Activated CD8-positive, alpha-beta T cell treated with anti-CD3 and anti-CD28 coated beads for 36 hours (primary cell): ENCODE results near the gene NSD2. TPM values are rescaled to one million over a fixed set of nuclear protein-coding genes. Genes with fewer than 3 reads are reported as not detected.

Source experiments
- ATAC-seq: fragments of 200-7000 bp; cut with Tn5 transposase; one replicate; pipeline ENCODE4 v1.10.0; 2021; ENCODE audit warnings: mild to moderate bottlenecking, moderate library complexity
- CTCF ChIA-PET: fragments of 350-600 bp; sonication (Branson Sonifier 250); formaldehyde crosslinking; loops from one replicate; lab custom pipeline; 2021; ENCODE audit warnings: antibody characterized with exemption; lab: Charles Lee
- POLR2A ChIA-PET: fragments of 350-600 bp; sonication (Branson Sonifier 250); formaldehyde crosslinking; loops from one replicate; lab custom pipeline; 2021; ENCODE audit warnings: antibody characterized with exemption; lab: Charles Lee
- DNase-seq: peaks from one replicate; pipeline ENCODE4 v3.0.0-alpha.2; 2020
- H3K27ac Mint-ChIP-seq: one replicate; pipeline ENCODE4 v1.8.0; 2021; ENCODE audit warnings: mild to moderate bottlenecking, mixed read lengths
- H3K27me3 Mint-ChIP-seq: one replicate; pipeline ENCODE4 v1.8.0; 2021; ENCODE audit warnings: mixed read lengths
- H3K36me3 Mint-ChIP-seq: one replicate; pipeline ENCODE4 v1.8.0; 2021; ENCODE audit warnings: low read depth, mixed read lengths
- H3K4me1 Mint-ChIP-seq: one replicate; pipeline ENCODE4 v1.8.0; 2021; ENCODE audit warnings: low read depth, mixed read lengths
- H3K4me3 Mint-ChIP-seq: one replicate; pipeline ENCODE4 v1.8.0; 2021; ENCODE audit warnings: mild to moderate bottlenecking, moderate library complexity, mixed read lengths
- H3K9me3 Mint-ChIP-seq: one replicate; pipeline ENCODE4 v1.8.0; 2021; ENCODE audit warnings: mixed read lengths
- intact Hi-C: fragments of 100-400 bp; cut with micrococcal nuclease; formaldehyde crosslinking; loops from one replicate; pipeline ENCODE4 v1.10.0; 2022
- total RNA-seq, 2 experiments: library from RNA; stranded (reverse); gene quantifications; one replicate each; pipeline ENCODE4 v1.2.3, GENCODE V29; 2021
- TF ChIP-seq, protein P1 (sequence below): fragments of 200-600 bp; IDR thresholded peaks from one replicate; pipeline ENCODE4 v1.8.0; 2022; ENCODE audit warnings: antibody characterized with exemption, mild to moderate bottlenecking

Gene NSD2
- total RNA-seq, 2 experiments from 2014 or later = 219 TPM

DNA sequence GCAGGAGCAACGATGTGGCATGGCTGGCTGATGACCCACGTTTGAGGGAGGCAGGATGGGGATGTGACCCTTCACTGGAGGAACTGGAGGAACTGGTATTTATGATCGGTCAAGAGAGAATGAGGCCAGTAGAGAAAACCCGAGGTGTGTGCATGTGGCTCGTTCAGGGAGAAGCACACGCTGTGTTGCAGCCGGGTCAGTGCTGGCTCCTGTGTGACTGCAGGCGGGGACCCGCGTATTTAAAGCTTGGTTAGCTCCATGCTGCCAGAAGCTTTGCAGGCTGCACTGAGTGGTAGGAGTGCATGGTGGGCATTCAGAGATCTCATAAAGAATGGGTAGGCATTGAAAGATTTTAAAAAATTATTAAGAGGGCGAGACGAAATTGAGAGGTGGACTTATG, 85.4 kb downstream of the NSD2 start:
- ChIA-PET CTCF (no interaction called here), POLR2A (no interaction called here)
- TF ChIP-seq, protein P1, sequence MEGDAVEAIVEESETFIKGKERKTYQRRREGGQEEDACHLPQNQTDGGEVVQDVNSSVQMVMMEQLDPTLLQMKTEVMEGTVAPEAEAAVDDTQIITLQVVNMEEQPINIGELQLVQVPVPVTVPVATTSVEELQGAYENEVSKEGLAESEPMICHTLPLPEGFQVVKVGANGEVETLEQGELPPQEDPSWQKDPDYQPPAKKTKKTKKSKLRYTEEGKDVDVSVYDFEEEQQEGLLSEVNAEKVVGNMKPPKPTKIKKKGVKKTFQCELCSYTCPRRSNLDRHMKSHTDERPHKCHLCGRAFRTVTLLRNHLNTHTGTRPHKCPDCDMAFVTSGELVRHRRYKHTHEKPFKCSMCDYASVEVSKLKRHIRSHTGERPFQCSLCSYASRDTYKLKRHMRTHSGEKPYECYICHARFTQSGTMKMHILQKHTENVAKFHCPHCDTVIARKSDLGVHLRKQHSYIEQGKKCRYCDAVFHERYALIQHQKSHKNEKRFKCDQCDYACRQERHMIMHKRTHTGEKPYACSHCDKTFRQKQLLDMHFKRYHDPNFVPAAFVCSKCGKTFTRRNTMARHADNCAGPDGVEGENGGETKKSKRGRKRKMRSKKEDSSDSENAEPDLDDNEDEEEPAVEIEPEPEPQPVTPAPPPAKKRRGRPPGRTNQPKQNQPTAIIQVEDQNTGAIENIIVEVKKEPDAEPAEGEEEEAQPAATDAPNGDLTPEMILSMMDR = no peak
- DNase-seq (no peak), ATAC-seq (no peak)
- Mint-ChIP-seq H3K27ac (no peak overlapping the region), H3K9me3 (no peaks in the 10 kb centered on the region), H3K36me3 (peaks cover 67% of the 10 kb centered on the region), H3K4me1 (no peaks in the 10 kb centered on the region), H3K27me3 (no peaks in the 10 kb centered on the region), H3K4me3 (no peak overlapping the region)
- intact Hi-C loops = no loop called here

DNA sequence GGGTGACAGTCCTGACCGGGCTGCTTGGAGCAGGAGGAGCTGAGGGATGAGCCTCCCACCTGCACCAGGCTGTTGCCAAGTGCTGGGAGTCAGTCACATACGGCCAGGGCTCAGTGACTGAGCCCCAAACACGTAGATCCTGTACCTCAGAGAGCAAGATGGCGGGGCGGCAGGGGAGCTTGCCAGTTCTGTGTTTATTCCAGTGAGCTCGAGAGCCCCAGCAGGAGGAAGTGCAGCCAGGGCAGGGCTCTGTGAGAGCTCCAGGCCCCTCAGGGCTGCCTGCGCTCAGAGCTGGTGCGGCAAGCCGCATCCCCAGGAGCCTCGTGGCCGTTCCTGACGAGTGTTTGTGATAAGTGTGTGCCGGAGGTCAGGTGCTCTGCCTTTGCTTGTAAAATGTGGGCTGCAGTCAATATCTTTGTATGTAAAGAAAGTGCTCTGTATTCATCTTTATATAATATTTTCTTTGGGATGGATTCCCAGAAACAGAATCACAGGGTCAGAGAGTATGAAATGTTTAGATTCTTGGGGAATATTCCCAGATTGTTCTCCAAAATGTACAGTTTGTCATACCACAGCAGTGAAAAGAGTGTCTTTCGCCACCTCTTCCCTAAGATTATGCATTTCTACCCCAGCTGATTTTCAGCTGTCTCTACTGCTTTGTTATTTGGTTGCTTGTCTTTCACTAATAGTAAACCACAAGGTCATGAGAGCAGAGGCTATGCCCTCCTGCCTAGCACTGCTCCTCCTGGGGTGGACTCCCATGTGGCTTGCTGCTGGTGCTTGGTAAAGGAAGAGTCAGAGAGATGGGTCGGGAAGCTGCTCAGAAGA, 87.3 kb downstream of the NSD2 start:
- Mint-ChIP-seq H3K36me3 (peaks cover 83% of the 10 kb centered on the region), H3K27ac (no peak overlapping the region), H3K9me3 (no peaks in the 10 kb centered on the region), H3K4me1 (no peaks in the 10 kb centered on the region), H3K27me3 (no peaks in the 10 kb centered on the region), H3K4me3 (no peak overlapping the region)
- CTCF ChIA-PET = interaction anchor here (1.1 to 1.2 kb wide), 2 partner anchors 45 to 60 kb away, joined by 3 to 4 read pairs; no protein-coding TSS in a partner anchor
- DNase-seq (no peak), ATAC-seq (no peak)
- intact Hi-C loops = no loop called here
- POLR2A ChIA-PET = interaction anchor here (0.8 to 1.4 kb wide), 2 partner anchors 7 to 213 kb away, joined by 3 read pairs; no protein-coding TSS in a partner anchor
- TF ChIP-seq, protein P1 = no peak

DNA sequence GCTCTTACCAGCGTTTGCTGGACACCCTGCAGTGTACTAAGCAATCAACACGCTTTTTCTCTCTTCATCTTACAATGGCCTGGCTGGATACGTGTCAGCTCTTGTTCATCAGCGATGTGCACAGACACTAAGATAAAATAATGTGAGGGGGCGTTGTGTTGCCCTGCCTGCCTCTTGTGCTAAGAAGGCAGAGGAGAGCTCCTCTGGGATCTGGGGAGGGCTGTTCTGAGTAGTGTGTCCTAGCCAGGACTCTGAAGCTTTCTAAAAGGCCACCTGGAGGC, 87.9 kb downstream of the NSD2 start:
- intact Hi-C loops = no loop called here
- Mint-ChIP-seq H3K36me3 (peaks cover 86% of the 10 kb centered on the region), H3K4me1 (no peaks in the 10 kb centered on the region), H3K9me3 (no peaks in the 10 kb centered on the region), H3K4me3 (no peak overlapping the region), H3K27me3 (no peaks in the 10 kb centered on the region), H3K27ac (no peak overlapping the region)
- ChIA-PET CTCF (interaction anchor here (1.1 kb wide), 1 partner anchor 45 kb away, joined by 4 read pairs; no protein-coding TSS in a partner anchor), POLR2A (interaction anchor here (1.4 kb wide), 1 partner anchor 214 kb away, joined by 3 read pairs; no protein-coding TSS in a partner anchor)
- TF ChIP-seq, protein P1 = no peak
- no peak for ATAC-seq
- DNase-seq = no peak

DNA sequence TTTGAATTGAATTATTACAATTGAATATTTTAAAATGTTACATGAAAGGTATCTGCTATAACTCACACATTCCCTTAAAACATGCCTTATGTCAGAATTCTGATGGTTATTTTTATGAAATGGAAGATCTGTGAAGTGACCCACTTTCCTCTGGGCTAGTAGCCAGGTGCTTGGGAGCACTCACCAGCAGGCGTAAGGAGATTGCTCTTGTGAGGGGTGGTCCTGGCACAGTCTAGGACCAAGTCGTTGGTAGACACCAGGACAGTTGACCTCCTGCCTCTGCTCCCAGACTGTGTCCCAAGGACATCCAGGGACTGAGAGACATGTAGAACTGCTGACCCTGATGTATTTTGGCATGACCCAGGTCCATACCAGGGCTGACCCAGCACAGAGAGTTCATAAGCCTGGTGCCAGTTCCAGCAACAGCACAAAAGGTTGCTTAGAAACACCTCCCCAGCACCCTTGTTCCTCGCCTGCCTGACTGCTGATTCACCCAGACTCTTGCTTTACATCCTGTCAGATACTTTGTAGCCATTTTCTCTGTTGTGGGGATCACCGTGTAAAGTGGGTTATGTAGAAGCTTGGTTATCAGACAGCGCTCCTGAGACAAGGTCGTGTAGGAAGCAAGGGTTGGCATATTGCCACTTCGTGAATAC, 89.1 kb downstream of the NSD2 start:
- Mint-ChIP-seq H3K4me1 (peaks cover 3% of the 10 kb centered on the region), H3K27me3 (no peaks in the 10 kb centered on the region), H3K9me3 (peaks cover 3% of the 10 kb centered on the region), H3K27ac (no peak overlapping the region), H3K36me3 (peaks cover 87% of the 10 kb centered on the region), H3K4me3 (no peak overlapping the region)
- no peak for DNase-seq
- intact Hi-C loops = no loop called here
- TF ChIP-seq, protein P1 = no peak
- POLR2A ChIA-PET = no interaction called here
- CTCF ChIA-PET = no interaction called here
- no peak for ATAC-seq

DNA sequence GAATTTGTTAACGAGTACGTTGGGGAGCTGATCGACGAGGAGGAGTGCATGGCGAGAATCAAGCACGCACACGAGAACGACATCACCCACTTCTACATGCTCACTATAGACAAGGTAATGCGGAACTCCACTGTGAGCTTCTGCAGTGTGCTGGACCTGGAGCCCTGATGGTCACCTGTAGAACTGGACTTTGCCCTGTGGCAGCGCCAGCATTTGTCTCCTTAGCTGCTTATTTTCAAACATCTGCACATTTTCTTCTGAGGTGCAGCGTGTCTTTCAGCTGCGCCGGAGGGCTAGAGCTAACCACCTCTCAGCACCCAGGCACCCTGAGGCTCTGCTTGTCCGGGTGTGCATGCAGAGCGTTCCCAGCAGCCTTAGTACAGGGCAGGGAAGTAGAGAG, 89.8 kb downstream of the NSD2 start:
- no peaks in the 10 kb centered on the region for H3K27me3 Mint-ChIP-seq
- H3K4me1 Mint-ChIP-seq = peaks cover 8% of the 10 kb centered on the region
- H3K4me3 Mint-ChIP-seq = no peak overlapping the region
- DNase-seq (no peak), ATAC-seq (no peak)
- POLR2A ChIA-PET = no interaction called here
- peaks cover 3% of the 10 kb centered on the region for H3K9me3 Mint-ChIP-seq
- peaks cover 87% of the 10 kb centered on the region for H3K36me3 Mint-ChIP-seq
- CTCF ChIA-PET = no interaction called here
- intact Hi-C loops = no loop called here
- H3K27ac Mint-ChIP-seq = no peak overlapping the region
- TF ChIP-seq, protein P1 = no peak
